Muscle of leg (tissue), 11 donors: ENCODE results near the gene SMIM7. TPM values are rescaled to one million over a fixed set of nuclear protein-coding genes. Genes with fewer than 3 reads are reported as not detected.

ENCODE experiments used
- DNase-seq: peaks from one replicate; pipeline ENCODE4 v3.0.0; 2013
- H3K27ac ChIP-seq: one replicate; pipeline ENCODE4 v1.5.1; 2013; ENCODE audit warnings: mild to moderate bottlenecking, low read length, control low read depth
- H3K27me3 ChIP-seq: one replicate; pipeline ENCODE4 v1.6.1; 2013; ENCODE audit warnings: low read length; ENCODE audit not compliant: control insufficient read depth, insufficient read depth
- H3K36me3 ChIP-seq: one replicate; pipeline ENCODE4 v1.6.1; 2013; ENCODE audit warnings: low read length; ENCODE audit not compliant: control insufficient read depth, insufficient read depth
- H3K4me1 ChIP-seq: one replicate; pipeline ENCODE4 v1.6.1; 2013; ENCODE audit warnings: low read length; ENCODE audit not compliant: control insufficient read depth, insufficient read depth
- H3K4me3 ChIP-seq: one replicate; pipeline ENCODE4 v1.5.1; 2013; ENCODE audit warnings: low read length, control low read depth
- H3K9me3 ChIP-seq: replicated peaks from 2 replicates; pipeline ENCODE4 v1.6.1; 2013; ENCODE audit warnings: low read depth, low read length; ENCODE audit not compliant: control insufficient read depth
- WGBS: methylation state at CpG from one replicate; pipeline ENCODE4 v1.1.5; 2013; ENCODE audit warnings: missing lambda C conversion rate; ENCODE audit not compliant: insufficient coverage; 5-methylcytosine and 5-hydroxymethylcytosine counted together
- polyA plus RNA-seq, 8 donors: library from polyadenylated mRNA; unstranded; fragments of 120-200 nt; gene quantifications; one replicate each; pipeline versions ENCODE4 v1.2.1 to v1.2.3, GENCODE V29; 2013; ENCODE audit warnings: inconsistent platforms in 1 of 8, low replicate concordance in 1 of 8; ENCODE audit not compliant: insufficient read length in 8 of 8, insufficient read depth in 1 of 8
- total RNA-seq: library from RNA; stranded (reverse); fragments of 120-200 nt; gene quantifications from one replicate; pipeline ENCODE4 v1.2.4, GENCODE V29; 2013

Gene SMIM7
- total and polyA plus RNA-seq, 9 donors = 50.4 to 70.1 (median 57.8) TPM

DNA sequence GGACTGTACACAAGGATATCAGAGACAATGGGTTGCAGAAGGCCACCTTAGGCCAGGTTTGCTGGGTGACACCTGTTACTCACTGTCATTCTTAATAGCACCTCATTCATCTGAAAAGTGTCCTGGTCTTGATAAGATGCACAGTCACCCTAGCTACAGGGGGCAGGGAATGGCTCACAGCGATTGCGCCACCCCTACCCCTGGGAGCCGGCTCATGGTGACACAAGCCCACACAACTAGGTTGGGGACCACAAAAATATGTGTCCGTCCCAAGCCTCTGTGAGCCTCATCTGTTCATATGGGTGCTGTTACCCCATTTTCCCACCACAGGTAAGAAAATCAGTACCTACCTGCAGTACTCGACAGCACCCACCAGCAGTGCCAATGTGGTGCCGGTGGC lies 55.3 kb downstream of the SMIM7 start:
- no peaks in the 10 kb centered on the region for H3K9me3 ChIP-seq
- no peak for DNase-seq
- no peak overlapping the region for H3K27ac ChIP-seq
- H3K4me3 ChIP-seq = no peak overlapping the region
- peaks cover 2% of the 10 kb centered on the region for H3K36me3 ChIP-seq
- H3K27me3 ChIP-seq = no peaks in the 10 kb centered on the region
- WGBS = 85% methylated on average over 4 of the region's 6 CpGs
- H3K4me1 ChIP-seq = peaks cover 38% of the 10 kb centered on the region

- Histone ChIP-seq H3K4me3 (no peak overlapping the region), H3K4me1 (peaks cover 45% of the 10 kb centered on the region), H3K27me3 (no peaks in the 10 kb centered on the region), H3K36me3 (peaks cover 2% of the 10 kb centered on the region), H3K9me3 (no peaks in the 10 kb centered on the region), H3K27ac (no peak overlapping the region)
- WGBS = 51% methylated on average over 2 of the region's 3 CpGs
- no peak for DNase-seq
Observed at GRCh38 chr19:16603090-16603489, 56.9 kb downstream of the SMIM7 start.

GRCh38 chr19:16601378-16602052 lies 58.4 kb downstream of the SMIM7 start:
- DNase-seq = no peak
- peaks cover 41% of the 10 kb centered on the region for H3K4me1 ChIP-seq
- 92% methylated on average over 18 of the region's 20 CpGs for WGBS
- H3K27me3 ChIP-seq = no peaks in the 10 kb centered on the region
- H3K4me3 ChIP-seq = no peak overlapping the region
- H3K9me3 ChIP-seq = no peaks in the 10 kb centered on the region
- peaks cover 1% of the 10 kb centered on the region for H3K36me3 ChIP-seq
- H3K27ac ChIP-seq = peak overlapping the region; percentile 20

DNA sequence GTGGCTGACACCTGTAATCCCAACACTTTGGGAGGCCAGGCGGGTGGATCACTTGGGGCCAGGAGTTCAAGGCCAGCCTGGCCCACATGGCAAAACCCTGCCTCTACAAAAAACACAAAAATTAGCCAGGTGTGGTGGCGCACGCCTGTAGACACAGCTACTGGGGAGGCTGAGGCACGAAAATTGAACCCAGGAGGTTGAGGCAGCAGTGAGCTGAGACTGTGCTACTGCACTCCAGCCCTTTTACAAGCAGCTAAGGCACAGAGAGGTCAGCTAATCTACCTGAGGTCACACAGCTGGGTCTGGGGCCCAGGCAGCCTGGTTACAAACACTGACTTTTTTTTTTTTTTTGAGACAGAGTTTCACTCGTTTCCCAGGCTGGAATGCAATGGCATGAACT lies 59.1 kb downstream of the SMIM7 start:
- Histone ChIP-seq H3K27ac (no peak overlapping the region), H3K4me1 (peaks cover 37% of the 10 kb centered on the region), H3K9me3 (no peaks in the 10 kb centered on the region), H3K4me3 (no peak overlapping the region), H3K36me3 (no peaks in the 10 kb centered on the region), H3K27me3 (no peaks in the 10 kb centered on the region)
- DNase-seq = no peak
- WGBS = 83% methylated on average over 4 of the region's 5 CpGs

GRCh38 chr19:16599655-16600346 lies 60.1 kb downstream of the SMIM7 start:
- no peak for DNase-seq
- Histone ChIP-seq H3K36me3 (no peaks in the 10 kb centered on the region), H3K9me3 (no peaks in the 10 kb centered on the region), H3K27me3 (no peaks in the 10 kb centered on the region), H3K4me3 (no peak overlapping the region), H3K4me1 (peaks cover 30% of the 10 kb centered on the region), H3K27ac (no peak overlapping the region)
- 88% methylated on average over 5 of the region's 6 CpGs for WGBS

GRCh38 chr19:16598848-16599247 lies 61.1 kb downstream of the SMIM7 start:
- WGBS = 60% methylated on average over 2 of the region's 4 CpGs
- Histone ChIP-seq H3K9me3 (no peaks in the 10 kb centered on the region), H3K4me3 (no peak overlapping the region), H3K27me3 (no peaks in the 10 kb centered on the region), H3K36me3 (no peaks in the 10 kb centered on the region), H3K27ac (no peak overlapping the region), H3K4me1 (peaks cover 30% of the 10 kb centered on the region)
- no peak for DNase-seq

DNA sequence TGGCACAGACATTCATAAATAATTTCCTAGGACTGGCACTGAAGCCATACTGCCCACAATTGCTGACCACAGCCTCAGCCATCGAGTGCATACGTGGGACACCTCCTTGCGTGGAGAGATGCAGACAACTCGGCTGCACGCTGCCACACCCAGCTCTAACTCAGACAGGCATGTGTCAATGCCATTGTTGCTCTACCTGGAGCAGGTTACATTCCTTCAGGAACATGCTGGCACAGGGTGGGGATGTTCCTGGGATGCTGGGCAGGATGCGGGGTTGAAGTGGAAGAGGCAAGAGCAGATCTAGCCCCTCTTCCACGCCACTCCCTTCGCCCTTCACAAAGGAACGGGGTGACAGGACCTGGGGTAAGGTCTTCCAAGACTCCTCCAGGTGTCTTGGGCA lies 63.5 kb downstream of the SMIM7 start:
- WGBS = 92% methylated on average over 7 of the region's 9 CpGs
- no peak for DNase-seq
- no peaks in the 10 kb centered on the region for H3K36me3 ChIP-seq
- no peaks in the 10 kb centered on the region for H3K27me3 ChIP-seq
- H3K4me3 ChIP-seq = no peak overlapping the region
- H3K27ac ChIP-seq = no peak overlapping the region
- H3K4me1 ChIP-seq = peaks cover 31% of the 10 kb centered on the region
- no peaks in the 10 kb centered on the region for H3K9me3 ChIP-seq

Other genes starting within 250 kb of the SMIM7 start
- 9.3 TPM for gene EPS15L1, start 188.2 kb downstream of the SMIM7 start, total RNA-seq
- 10 to 100 TPM; 19.1 to 27.7 (median 23.1) TPM for gene EPS15L1, start 188.2 kb downstream of the SMIM7 start, polyA plus RNA-seq
- gene CALR3, start 164.0 kb downstream of the SMIM7 start, total RNA-seq = not detected
- under 1 TPM in 2 of 8 donors, not detected in 6; 0.17 to 0.22 TPM for gene CALR3, start 164.0 kb downstream of the SMIM7 start, polyA plus RNA-seq
- gene C19orf44, start 163.8 kb downstream of the SMIM7 start, total RNA-seq = 2.8 TPM
- gene C19orf44, start 163.8 kb downstream of the SMIM7 start, polyA plus RNA-seq = 1 to 10 TPM; 6.0 to 9.3 (median 8.4) TPM
- 3.5 TPM for gene CHERP, start 117.7 kb downstream of the SMIM7 start, total RNA-seq
- 10 to 100 TPM; 25.1 to 42.4 (median 36.8) TPM for gene CHERP, start 117.7 kb downstream of the SMIM7 start, polyA plus RNA-seq
- gene SLC35E1, start 87.7 kb downstream of the SMIM7 start, total RNA-seq = 16.1 TPM
- gene SLC35E1, start 87.7 kb downstream of the SMIM7 start, polyA plus RNA-seq = 10 to 100 TPM; 24.0 to 34.7 (median 28.7) TPM
- gene MED26, start 31.9 kb downstream of the SMIM7 start, total RNA-seq = 5.3 TPM
- 1 to 10 TPM; 6.2 to 8.0 (median 6.9) TPM for gene MED26, start 31.9 kb downstream of the SMIM7 start, polyA plus RNA-seq
- 86.7 TPM for gene TMEM38A, start 995 bp upstream of the SMIM7 start, total RNA-seq
- gene TMEM38A, start 995 bp upstream of the SMIM7 start, polyA plus RNA-seq = 100 to 1,000 TPM in 7 of 8 donors, 10 to 100 TPM in 1; 78.3 to 175 (median 123) TPM
- gene NWD1, start 59.7 kb upstream of the SMIM7 start, total RNA-seq = 0.09 TPM
- gene NWD1, start 59.7 kb upstream of the SMIM7 start, polyA plus RNA-seq = under 1 TPM; 0.06 to 0.19 (median 0.09) TPM
- gene SIN3B, start 169.3 kb upstream of the SMIM7 start, total RNA-seq = 15.0 TPM
- 10 to 100 TPM; 30.6 to 50.1 (median 40.9) TPM for gene SIN3B, start 169.3 kb upstream of the SMIM7 start, polyA plus RNA-seq
- 0.31 TPM for gene F2RL3, start 228.9 kb upstream of the SMIM7 start, total RNA-seq
- under 1 TPM; 0.19 to 0.67 (median 0.34) TPM for gene F2RL3, start 228.9 kb upstream of the SMIM7 start, polyA plus RNA-seq